Measurements from ENCODE around the gene KATNAL1. TPM values are rescaled to one million over a fixed set of nuclear protein-coding genes. Genes with fewer than 3 reads are reported as not detected.

KATNAL1 gene
- total RNA-seq, 1 donor from 2014 or later, result 29.3 TPM

GRCh38 chr13:30193279-30194234 lies 113.8 kb downstream of the KATNAL1 start:
- Mint-ChIP-seq H3K27ac (ENCODE audit: unreplicated experiment) (no peak overlapping the region), H3K4me1 (ENCODE audit: unreplicated experiment) (peaks cover 24% of the 10 kb centered on the region), H3K9me3 (ENCODE audit: unreplicated experiment) (no peaks in the 10 kb centered on the region), H3K27me3 (ENCODE audit: unreplicated experiment) (no peaks in the 10 kb centered on the region), H3K4me3 (ENCODE audit: unreplicated experiment) (no peak overlapping the region), H3K36me3 (ENCODE audit: unreplicated experiment) (no peaks in the 10 kb centered on the region)
- no peak for DNase-seq (ENCODE audit: extremely low spot score, unreplicated experiment)
- TF ChIP-seq CTCF (IDR thresholded peaks at IDR 0.05), result no peak

GRCh38 chr13:30192320-30193093 lies 114.8 kb downstream of the KATNAL1 start:
- Mint-ChIP-seq H3K27me3 (ENCODE audit: unreplicated experiment) (no peaks in the 10 kb centered on the region), H3K4me1 (ENCODE audit: unreplicated experiment) (peaks cover 24% of the 10 kb centered on the region), H3K36me3 (ENCODE audit: unreplicated experiment) (no peaks in the 10 kb centered on the region), H3K9me3 (ENCODE audit: unreplicated experiment) (no peaks in the 10 kb centered on the region), H3K4me3 (ENCODE audit: unreplicated experiment) (no peak overlapping the region), H3K27ac (ENCODE audit: unreplicated experiment) (no peak overlapping the region)
- no peak for DNase-seq (ENCODE audit: extremely low spot score, unreplicated experiment)
- no peak for TF ChIP-seq CTCF (IDR thresholded peaks at IDR 0.05)

GRCh38 chr13:30191491-30192100 lies 115.8 kb downstream of the KATNAL1 start:
- Mint-ChIP-seq H3K9me3 (ENCODE audit: unreplicated experiment) (no peaks in the 10 kb centered on the region), H3K36me3 (ENCODE audit: unreplicated experiment) (no peaks in the 10 kb centered on the region), H3K27ac (ENCODE audit: unreplicated experiment) (no peak overlapping the region), H3K4me1 (ENCODE audit: unreplicated experiment) (peaks cover 24% of the 10 kb centered on the region), H3K27me3 (ENCODE audit: unreplicated experiment) (no peaks in the 10 kb centered on the region), H3K4me3 (ENCODE audit: unreplicated experiment) (no peak overlapping the region)
- no peak for DNase-seq (ENCODE audit: extremely low spot score, unreplicated experiment)
- TF ChIP-seq CTCF (IDR thresholded peaks at IDR 0.05), result no peak

- no peaks in the 10 kb centered on the region for H3K9me3 Mint-ChIP-seq (ENCODE audit: unreplicated experiment)
- H3K27ac Mint-ChIP-seq (ENCODE audit: unreplicated experiment), result no peak overlapping the region
- no peak overlapping the region for H3K4me3 Mint-ChIP-seq (ENCODE audit: unreplicated experiment)
- H3K27me3 Mint-ChIP-seq (ENCODE audit: unreplicated experiment), result no peaks in the 10 kb centered on the region
- no peak for TF ChIP-seq CTCF (IDR thresholded peaks at IDR 0.05)
- H3K4me1 Mint-ChIP-seq (ENCODE audit: unreplicated experiment), result no peaks in the 10 kb centered on the region
- no peaks in the 10 kb centered on the region for H3K36me3 Mint-ChIP-seq (ENCODE audit: unreplicated experiment)
- DNase-seq (ENCODE audit: extremely low spot score, unreplicated experiment), result no peak
Measured at GRCh38 chr13:30186634-30187415, 120.5 kb downstream of the KATNAL1 start.
